T-helper 2 cell (primary cell): ENCODE results near the gene GRK5.
"Not testable (repeated sequence)": the region's sequence is repeated elsewhere in the genome, so short reads cannot be mapped to it uniquely, and the experiment has no call there.

Source experiments
- DNase-seq, 5 experiments: peaks; one replicate each; pipeline versions ENCODE4 v3.0.0 to v3.0.0-alpha.2; 2012 to 2022
- total RNA-seq, 2 donors: gene quantifications; one replicate each; lab custom pipeline; 2026; lab: John Stamatoyannopoulos, UW

Gene GRK5
- total RNA-seq = 39.1 to 56.4 reads per million in 2 donors

DNA sequence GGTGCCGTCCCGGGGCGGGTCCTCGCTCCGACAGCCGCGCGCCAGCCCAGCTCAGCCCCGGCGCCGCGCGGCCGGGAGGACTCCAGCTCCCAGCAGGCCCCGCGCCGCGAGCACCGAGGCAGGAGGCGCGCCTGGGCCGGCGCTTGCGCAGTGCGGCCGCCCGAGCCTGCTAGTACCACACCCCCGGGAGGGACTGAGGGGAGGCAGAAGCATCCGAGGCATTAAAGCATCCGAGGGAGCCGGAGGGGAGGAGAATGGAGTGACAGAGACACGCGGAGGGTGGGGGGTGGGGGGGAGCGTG lies at the start of gene GRK5:
GRK5 (plus strand) TSS at position 206 of the 301 bp plus-strand sequence. CDS start 347 bp downstream, outside the sequence.
- peak; percentile 87 to 99 (median 95) for DNase-seq

DNA sequence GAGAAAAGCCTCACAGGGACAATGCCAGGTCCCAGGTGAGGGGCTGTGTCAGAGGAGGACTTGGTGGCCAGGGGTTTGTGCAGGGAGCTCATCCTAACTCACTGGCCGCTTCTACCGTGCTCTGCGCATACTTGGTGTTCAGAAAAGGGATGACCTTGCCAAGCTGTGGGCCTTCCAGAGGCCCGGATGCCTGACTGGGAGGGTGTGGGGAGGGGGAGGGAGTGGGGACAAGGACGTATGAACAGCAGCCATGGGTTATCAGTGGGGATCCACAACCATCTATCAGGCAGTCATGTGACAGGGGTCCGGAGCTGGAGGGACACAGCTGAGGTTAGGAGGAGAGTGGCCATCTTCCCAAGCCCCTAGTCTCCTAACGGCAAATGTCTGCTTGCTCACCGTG lies 48.0 kb upstream of the GRK5 start:
- no peak for DNase-seq

DNA sequence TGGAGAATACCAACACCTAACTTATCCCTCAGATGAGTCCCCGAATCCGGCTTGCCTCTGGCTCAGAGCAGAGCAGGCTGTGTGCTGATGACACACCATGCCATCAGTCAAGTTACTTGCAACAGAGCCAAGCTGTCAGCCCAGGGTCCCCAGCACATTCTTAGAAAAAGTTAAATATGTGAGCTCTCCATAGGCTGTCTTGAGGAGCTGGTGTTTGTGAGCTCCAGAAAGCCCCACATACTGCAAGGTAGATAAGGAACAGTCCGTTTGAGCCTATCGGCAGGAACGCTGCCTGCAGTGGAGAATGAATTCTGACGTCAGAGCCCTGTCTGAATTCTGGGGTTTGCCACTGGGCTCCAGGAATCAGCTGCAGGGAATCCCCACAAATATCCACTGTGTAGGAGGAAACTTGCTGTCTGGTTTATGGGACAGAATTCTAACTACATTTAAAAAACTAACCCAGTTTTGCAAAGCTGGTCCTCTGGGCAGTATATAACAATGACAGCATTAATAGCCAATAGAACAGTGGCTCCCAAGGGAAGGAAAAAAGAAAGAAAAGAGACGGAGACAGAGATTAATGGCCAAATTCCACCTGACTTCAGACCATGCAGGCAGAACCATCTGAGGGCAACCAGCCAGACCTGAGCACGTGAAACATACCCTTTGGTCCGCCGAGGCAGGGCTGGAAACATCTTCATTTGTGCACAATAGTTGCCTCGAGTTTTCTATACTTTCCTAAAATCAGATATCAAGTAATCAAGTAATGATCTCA lies 45.5 kb upstream of the GRK5 start:
- DNase-seq = no peak

DNA sequence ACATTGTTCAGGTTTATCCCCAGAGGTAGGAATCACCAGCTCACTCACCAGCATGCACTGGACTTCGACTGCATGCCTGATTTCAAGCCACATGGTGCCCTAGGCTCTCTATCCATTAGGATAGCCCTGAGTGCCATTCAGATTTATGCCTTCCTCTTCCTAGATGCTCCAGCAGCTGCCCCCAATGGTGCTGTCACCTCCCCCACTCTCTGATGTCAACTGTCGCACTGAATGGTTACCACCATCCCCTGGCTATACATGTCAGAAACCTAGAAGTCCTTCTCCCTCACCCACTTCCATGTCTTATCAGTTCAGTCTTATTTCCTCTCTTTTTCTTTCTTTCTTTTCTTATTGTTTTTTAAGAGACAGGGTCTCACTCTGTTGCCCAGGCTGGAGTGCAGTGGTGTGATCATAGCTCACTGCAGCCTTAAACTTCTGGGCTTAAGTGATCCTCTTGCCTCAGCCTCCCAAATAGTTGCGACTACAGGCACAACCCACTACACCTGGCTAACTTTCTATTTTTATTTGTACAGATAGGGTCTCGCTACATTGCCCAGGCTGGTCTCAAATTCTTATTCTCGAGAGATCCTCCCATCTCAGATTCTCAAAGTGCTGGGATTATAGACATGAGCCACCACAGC lies 44.8 kb upstream of the GRK5 start:
- no peak for DNase-seq

DNA sequence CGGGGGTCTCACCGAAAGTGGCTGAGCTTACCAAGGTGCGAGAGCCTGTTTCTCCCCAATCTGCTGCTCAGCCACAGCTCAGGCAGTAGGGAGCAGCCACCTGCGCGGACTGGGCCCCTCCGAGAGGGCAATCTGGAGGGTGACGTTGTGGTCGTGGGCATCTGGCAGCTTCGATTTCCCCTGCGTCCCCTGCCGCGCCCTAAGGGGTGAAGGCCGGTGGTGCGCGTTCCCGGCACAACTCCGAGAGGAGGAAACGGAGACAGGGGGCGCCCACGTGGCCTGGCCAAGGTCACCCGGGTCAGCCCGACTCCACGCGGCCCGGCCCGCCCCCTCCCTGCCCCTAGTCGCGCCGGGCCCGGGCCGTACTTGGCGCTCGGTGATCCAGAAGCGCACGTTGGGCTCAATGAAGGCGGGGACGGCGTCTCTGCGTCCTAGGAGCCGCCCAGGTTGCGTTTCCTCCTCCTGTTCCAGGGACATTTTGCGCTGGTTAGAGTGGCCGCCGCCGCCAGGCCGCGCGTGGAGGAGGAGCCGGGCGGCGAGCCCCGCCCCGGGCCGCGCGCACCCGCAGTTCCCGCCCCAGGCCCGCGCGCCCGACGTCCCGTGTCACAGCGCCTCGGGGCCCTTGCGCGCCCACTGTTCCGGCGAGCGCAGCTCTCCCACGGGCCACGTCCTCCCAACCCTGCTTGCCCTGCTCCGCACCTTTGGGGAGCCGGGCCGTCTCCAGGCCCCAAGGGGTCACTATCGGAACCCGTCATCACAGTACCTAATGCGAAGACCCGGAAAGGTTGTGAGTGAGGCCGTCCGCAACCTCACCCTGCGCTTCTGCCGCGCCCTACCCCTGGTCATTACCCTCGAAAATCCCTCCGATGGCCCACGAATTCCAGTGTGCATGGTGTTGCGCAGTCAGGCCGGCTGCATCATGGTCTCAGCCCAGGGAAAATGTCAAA lies 41.9 kb upstream of the GRK5 start, which contains the start of gene SFXN4:
SFXN4 (minus strand) TSS at position 544 of the 947 bp plus-strand sequence; CDS start at position 477, 67 bp downstream.
- DNase-seq = peak; percentile 65 to 88 (median 70)

DNA sequence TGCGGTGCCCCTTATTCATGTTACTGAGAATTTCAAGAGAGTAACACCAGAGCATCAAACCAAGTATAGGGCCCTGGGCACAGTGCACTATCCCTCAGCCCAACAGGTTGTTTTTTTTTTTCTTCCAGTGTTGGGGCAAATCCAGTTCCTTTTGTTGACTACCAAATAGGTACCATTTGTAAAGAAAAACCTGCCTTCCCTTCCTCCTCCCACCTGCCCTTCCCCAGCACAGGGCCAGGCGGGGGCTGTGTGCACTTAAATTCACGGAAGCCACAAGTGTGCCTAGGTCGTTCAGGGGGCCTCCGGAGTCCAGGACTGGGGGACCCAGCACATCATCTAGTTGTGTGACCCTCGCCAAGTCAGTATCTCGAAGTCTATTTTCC lies 41.3 kb upstream of the GRK5 start:
- DNase-seq = no peak

DNA sequence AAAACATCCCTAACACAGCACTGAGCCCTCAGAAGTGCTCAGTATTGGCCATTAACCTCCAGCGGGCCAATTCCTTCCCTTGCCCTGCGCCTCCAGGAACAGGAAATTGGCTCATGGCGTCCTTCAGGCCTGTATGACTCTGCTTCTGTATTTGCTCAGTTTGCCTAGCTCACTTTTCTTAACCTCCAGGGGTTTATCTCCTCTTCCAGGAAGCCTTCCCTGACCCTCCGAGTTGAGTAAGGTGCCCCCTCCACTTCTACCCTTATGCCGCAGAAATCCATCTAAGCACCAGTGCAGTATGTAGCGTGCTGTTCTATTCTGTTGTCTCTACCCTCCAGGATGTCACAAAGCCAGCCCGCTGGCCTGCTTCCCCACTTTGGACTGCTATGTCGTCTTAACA lies 40.8 kb upstream of the GRK5 start:
- DNase-seq = no peak

DNA sequence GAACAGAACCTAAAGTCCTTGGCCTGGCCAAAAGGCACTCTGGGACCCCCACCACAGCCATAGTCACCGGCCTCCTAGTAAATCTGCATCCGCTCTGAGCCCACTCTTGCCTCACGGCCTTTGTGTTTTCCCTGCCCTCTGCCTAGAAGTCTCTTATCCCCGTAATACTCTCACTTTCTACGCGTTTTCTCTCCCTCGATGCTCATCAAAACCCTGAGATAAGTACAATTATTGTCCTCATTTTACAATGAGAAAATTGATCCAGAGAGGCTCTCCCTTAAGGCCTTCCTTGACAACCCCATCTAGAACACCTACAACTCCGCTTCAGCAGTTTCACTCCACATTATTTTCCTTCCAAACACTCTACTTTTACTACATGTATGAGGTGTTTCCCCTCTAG lies 40.3 kb upstream of the GRK5 start:
- no peak for DNase-seq

DNA sequence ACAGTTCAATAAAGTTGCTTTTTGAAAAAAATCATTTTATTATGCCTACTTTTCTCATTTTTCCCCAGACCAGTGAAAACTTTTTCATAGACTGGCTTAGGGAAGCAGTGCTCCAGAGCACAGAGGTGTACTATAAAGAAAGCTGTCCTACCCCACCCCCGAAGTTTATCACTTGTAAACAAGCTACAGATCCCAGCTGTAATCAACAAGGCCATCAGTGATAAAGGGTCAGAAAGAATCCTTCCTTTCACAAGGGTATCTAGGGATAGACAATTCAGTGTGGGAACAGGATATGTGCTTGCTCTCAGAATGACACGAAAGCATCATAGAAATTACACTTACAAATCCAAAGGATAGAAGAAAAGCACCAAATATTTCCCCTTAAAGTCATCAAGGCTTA lies 33.3 kb upstream of the GRK5 start:
- no peak for DNase-seq

DNA sequence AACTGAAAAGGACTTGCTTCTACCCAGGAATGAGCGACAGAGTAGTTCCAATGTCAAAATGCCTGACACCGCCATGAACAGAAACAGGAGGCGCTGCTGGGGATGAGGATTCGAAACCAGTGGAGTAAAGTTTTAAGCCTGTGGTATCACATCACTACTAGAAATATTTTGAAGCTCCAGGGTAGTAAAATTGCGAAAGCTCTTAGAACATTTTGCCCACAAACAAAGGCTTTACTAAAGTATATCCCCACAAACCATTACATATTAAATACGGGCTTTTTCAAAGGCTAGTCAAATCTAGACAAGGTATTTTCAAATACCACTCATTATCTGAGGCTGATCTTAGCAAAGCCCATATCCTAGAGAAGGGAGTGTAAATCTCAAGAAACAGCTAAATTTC lies 31.2 kb upstream of the GRK5 start:
- DNase-seq = peak in 1 of 5 experiments; percentile 76

DNA sequence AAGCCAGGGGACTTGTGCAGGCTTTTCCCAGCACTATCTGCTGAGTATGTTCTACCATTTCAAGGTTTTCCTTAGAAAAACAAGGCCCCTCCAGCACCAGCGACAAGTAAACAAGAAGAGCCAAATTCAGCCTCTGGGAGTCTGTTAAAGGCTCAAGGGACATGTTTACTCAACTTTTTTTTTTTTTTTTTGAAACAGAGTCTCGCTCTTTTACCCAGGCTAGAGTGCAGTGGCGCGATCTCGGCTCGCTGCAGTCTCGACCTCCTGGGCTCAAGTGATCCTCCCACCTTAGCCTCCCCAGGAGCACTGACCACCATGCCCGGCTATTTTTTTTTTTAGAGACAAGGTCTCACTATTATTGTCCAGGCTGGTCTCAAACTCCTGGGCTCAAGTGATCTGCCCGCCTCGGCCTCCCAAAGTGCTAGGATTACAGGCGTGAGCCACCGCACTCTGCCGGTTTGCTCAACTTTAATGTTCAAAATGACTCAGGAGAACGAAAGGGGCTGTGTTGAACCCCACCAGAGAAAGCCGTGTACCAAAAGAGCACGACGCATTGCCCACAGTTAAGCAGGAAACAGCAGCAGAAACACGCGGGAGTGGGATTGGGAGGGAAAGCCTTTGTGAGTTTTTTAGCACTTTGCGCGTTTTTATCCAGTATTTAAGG lies 29.5 kb upstream of the GRK5 start:
- peak in 2 of 5 experiments; percentile 17 to 70 for DNase-seq

DNA sequence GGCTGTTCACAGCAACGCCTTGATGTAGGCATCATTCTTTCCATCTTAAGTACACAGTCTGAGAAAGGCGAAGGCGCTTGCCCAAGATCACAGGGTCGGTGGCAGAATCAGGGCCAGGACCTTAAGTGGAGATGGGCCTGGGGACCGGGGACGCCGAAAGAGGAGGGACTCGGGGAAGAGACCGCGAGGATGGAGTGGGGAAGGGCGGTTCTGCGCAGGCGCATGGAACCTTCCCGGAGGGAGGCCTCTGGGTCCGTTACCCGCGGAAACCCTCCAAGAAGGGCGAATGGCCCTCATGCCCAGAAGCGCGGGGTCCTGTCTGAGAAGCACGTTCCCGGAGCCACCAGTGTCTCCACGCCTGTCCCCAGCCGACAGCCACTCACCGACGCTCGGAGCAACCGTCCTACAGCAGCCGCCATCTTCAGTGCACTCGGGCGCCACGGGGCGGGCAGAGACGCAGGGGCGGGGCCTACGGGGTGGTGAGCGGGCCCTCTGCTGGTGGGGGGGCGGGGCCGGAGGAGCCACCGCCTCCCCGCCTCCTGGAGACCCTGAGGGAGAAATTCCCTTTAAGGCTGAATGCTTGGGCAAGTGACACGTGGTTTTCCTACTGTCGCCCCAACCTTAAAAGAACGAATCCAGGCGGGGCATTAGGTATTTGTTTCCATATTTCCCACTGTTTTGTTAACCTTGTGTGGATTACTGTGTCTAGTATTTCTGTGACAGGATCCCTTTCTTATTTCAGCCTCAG lies 28.8 kb upstream of the GRK5 start, which contains the start of gene PRDX3:
PRDX3 (minus strand) TSS at position 441 of the 748 bp plus-strand sequence; CDS start at position 419, 22 bp downstream.
- peak; percentile 82 to 92 (median 91) for DNase-seq

DNA sequence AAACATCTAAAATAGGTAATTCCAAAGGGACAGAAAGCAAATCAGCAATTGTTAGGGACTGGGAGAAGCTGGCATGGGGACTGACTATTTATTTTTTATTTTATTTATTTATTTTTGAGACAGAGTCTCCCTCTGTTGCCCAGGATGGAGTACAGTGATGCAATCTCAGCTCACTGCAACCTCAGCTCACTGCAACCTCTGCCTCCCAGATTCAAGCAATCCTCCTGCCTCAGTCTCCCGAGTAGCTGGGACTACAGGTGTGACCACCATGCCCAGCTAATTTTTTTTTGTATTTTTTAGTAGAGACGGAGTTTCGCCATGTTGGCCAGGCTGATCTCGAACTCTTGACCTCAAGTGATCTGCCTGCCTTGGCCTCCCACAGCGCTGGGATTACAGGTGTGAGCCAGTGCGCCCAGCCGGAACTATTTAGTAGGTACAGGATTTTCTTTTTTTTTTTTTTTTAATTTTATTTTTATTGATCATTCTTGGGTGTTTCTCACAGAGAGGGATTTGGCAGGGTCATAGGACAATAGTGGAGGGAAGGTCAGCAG lies 26.4 kb upstream of the GRK5 start:
- DNase-seq = not testable (repeated sequence)

DNA sequence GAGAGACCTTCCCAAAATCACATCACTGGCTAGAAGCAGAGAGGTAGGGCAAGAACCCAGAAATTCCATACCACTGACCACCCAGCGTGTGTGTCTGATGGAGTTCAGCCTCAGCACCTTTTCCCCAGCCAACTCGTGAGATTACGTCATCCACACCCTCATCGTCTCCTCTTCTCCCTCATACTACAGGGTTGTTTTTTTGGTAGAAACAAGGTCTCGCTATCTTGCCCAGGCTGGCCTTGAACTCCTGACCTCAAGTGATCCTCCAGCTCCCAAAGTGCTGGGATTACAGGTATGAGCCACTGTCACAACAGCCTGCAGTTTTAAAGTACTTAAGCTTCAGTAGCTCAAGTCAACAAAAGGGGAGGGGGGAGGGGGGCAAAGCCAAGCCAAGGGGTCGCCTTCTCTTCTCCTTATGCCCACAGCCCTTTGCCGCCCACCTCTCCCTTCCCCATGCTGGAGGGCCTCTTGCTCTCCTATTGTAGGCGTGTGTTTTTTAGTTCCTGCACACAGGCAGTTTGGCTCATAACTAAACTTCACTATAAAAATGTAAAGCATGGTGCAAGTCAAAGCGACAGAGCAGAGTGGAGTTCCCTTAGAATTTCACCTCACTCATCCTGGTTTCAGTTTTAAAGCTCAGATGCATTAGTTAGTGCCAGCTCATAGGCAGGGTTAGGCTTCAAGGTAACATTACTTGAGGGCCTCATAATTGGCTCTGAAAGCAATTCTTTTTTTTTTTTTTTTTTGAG lies 23.5 kb upstream of the GRK5 start:
- peak in 1 of 5 experiments; percentile 60 for DNase-seq

DNA sequence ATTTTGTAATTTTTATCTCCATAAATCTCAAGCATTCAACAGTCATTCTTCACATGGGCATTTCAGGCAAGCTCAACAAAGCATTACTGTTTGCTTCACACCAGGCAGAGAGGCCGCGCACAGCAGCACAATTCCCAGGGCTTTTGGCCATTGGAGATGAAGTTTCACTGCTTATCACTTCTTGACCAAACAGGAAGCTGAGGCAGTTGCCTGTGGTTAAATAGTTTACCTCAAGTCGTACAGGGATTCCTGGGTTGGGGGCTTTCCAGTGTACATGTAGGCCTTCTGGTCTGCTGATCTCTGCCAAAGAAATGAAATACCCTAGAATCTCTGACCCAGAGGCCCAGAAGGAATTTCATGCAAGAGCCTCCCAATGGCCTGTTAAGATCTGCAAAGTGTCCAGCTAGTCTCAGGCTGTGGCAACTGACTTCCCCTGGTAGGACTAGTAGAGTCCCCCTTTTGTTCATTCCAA lies 17.5 kb upstream of the GRK5 start:
- peak in 1 of 5 experiments; percentile 68 for DNase-seq

DNA sequence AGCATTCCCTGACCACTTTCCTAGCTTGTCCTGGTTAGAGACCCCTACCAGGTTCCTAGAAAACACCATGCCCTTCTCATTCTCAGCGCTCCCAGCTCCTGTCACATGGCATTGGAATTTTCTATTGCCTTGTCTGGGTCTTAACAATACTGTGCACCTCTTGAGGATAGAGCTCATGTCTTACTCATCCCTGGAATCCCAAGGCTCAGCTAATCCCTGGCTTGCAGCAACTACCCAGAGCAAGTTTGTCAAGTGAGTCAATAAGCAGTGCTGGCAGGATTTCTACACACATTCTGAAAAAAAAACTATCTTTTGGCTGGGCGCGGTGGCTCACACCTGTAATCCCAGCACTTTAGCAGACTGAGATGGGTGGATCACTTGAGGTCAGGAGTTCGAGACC lies 17.0 kb upstream of the GRK5 start:
- no peak for DNase-seq

DNA sequence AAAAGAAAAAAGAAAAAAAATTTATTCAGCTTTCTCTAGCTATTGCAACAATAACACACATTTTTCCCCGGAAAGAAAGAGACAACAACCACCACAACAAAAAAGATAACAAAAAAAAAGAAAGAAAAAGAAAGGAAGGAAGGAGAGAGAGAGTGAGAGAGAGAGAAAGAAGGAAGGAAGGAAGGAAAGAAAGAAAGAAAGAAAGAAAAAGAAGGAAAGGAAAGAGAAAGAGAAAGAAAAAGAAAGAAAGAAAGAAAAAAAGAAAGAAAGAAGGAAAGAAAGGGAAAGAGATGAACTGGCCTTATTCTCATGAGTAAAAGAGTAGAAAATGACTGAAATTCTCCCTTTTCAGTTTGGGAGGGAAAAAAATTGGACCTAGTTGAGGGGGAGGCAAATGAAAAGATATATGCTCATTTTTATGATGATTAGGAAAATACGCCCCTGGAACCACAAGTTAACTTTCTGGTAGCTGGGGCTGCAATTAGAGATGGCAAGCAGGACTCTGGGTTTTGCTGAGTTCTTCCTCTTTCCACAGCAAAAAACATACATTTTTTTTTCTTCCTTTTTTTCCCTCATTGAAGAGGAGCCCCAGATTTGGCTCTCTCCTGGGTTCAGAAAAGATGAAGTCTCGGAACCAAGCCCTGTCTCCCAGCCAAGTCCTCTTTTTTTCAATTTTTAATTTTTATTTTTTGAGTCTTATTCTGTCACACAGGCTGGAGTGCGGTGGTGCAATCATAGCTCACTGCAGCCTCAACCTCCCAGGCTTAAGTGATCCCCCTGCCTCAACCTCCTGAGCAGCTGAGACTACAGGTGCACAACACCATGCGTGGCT lies 16.2 kb upstream of the GRK5 start:
- DNase-seq = no peak

DNA sequence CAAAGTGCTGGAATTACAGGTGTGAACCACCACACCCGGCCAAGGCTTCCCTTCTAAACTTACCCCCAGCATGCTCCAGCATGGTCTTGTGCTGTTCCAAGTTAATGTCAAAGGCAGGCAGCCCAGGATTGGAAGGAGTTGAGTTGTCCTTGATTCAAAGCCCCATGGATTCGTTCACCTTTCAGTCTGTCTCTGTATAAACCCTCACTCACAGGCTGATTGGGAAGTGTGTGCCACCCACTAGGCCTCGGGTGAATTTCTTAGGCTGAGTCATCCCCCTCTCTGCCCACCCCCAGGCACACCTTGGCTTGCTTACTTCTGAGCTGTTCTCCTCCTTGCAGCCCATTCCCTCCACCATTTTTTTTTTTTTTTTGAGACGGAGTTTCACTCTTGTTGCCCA lies 15.5 kb upstream of the GRK5 start:
- no peak for DNase-seq

DNA sequence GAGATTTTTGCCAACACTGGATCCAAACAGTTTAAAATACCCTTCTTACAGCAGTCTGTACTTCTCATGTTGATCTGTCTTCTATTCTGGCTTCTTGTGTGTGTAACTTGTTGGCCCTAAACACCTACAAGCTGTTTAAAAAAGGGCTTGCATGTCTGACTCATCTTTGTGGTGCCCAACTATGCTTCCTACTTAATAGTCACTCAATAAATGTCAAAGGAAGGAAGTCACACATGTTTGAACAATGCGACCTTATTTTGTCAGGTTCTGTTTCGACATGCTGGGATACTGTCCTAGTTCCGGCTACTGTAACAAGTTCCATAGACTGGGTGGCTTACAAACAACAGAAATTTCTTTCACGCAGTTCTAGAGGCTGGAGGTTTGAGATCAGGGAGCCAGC lies 9.4 kb upstream of the GRK5 start:
- peak in 1 of 5 experiments; percentile 36 for DNase-seq
